Adrenal gland (tissue), 5 donors: ENCODE data around the gene HID1.

Experiments used
- POLR2A ChIP-seq, 2 donors: fragments of 450-650 bp; IDR thresholded peaks; one replicate each; pipeline ENCODE4 v1.6.1; 2017; ENCODE audit warnings: antibody characterized with exemption in 2 of 2, mild to moderate bottlenecking in 2 of 2, moderate library complexity in 1 of 2
- TF ChIP-seq, protein P1 (sequence below), 6 experiments: fragments of 450-650 bp in 4 of 6; fragments of 200-600 bp in 2 of 6; sonication (generic) in 1 of 6; IDR thresholded peaks; 1 replicate in 5 of 6; 2 replicates in 1 of 6; pipeline versions ENCODE4 v1.5.1 to v1.8.0; 2016 to 2021; ENCODE audit warnings: antibody characterized with exemption in 6 of 6, mild to moderate bottlenecking in 2 of 6, moderate library complexity in 1 of 6
- donor health status: DM: no; HTN: no; CAD: no.

DNA sequence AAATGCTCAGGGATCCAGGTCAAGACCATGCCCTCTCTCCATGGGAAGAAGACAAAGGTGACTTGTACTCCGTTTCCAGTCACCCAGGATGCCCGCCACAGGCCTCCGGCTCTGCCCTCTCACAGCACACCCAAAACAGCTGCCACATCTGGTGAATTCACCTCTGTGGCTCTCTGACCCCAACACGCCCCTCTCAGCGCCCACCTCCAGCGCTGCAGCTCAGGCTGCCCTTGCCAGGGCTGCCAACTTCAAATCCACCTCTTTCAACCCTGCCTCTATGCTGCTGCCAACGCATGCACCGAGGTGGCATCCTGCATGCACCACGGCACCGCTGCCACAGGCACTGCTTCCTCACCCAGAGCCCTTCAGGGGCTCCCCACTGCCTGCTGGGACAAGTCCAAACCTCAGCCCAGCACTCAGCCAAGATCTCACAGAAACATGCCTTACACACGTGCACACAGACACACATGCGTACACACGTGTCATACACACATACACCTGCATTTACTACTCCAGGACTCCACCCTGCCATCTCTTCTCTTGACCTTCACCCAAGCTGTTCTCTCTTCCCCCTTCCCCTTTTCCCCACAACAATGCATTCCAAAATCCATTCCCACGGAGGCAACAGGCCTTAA lies 7.5 kb downstream of the HID1 start:
- TF ChIP-seq, protein P1, sequence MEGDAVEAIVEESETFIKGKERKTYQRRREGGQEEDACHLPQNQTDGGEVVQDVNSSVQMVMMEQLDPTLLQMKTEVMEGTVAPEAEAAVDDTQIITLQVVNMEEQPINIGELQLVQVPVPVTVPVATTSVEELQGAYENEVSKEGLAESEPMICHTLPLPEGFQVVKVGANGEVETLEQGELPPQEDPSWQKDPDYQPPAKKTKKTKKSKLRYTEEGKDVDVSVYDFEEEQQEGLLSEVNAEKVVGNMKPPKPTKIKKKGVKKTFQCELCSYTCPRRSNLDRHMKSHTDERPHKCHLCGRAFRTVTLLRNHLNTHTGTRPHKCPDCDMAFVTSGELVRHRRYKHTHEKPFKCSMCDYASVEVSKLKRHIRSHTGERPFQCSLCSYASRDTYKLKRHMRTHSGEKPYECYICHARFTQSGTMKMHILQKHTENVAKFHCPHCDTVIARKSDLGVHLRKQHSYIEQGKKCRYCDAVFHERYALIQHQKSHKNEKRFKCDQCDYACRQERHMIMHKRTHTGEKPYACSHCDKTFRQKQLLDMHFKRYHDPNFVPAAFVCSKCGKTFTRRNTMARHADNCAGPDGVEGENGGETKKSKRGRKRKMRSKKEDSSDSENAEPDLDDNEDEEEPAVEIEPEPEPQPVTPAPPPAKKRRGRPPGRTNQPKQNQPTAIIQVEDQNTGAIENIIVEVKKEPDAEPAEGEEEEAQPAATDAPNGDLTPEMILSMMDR (IDR thresholded peaks at IDR 0.05) = no peak
- no peak for TF ChIP-seq POLR2A (IDR thresholded peaks at IDR 0.05)
